ENCODE measurements around the gene ISLR.
"Not testable (repeated sequence)": the region's sequence is repeated elsewhere in the genome, so short reads cannot be mapped to it uniquely, and the experiment has no call there.

Gene ISLR

GRCh38 chr15:74138642-74139041, 34.9 kb upstream of the ISLR start:
- no peak for DNase-seq

DNA sequence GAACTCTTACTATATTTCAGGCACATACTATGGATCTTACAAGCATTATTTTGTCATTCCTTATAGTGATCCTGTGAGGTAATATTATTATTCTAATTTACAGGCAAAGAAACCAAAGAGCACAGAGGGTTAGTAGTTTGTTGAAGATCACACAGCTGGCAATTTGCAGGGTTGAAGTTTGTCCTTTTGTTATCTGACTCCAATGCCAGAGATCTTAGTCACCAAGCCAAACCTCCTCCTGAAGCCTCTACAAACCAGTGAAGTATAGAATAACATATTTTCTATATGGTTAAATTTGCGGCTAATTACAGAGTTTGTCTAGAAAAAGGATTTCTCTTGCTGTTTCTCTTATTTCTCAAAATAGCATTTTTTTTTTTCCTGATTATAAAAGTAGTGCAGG, 31.9 kb upstream of the ISLR start:
- DNase-seq: no peak

- no peak for DNase-seq
Measured at GRCh38 chr15:74144153-74144775, 29.2 kb upstream of the ISLR start.

GRCh38 chr15:74146277-74146800, 27.2 kb upstream of the ISLR start:
- DNase-seq: no peak

GRCh38 chr15:74147051-74147450, 26.5 kb upstream of the ISLR start:
- DNase-seq: no peak

DNA sequence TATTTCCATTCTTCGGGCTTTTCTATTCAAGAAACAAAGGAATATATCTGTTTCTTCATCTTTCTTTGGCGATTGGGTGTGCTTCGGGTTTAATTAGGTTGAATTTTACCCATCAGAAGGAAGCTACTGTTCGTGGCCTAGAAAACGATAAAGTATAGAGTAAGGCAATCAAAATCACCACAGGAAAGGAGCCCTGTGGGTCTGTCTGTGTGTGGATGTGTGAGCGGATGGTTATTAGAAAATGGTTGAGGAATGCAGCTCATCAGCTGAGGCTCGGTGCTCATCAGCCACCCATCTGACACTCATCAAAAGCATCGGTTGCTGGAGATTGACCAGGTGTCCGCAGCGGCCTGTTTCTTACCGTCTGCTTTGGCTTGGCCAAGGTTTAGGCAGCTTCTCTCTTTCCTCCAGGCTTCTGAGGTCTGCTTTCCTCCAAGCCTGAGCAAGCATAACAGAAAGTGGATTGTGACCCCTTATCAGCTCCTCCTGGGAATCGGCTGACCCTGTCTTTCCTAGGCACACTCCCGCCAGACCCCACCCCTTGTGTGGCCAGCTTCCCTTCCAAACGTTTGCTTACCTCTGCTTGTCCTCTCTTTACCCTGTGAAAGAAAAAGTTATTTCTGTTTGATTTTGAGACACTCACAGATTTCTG, 17.6 kb upstream of the ISLR start:
- DNase-seq: no peak

DNA sequence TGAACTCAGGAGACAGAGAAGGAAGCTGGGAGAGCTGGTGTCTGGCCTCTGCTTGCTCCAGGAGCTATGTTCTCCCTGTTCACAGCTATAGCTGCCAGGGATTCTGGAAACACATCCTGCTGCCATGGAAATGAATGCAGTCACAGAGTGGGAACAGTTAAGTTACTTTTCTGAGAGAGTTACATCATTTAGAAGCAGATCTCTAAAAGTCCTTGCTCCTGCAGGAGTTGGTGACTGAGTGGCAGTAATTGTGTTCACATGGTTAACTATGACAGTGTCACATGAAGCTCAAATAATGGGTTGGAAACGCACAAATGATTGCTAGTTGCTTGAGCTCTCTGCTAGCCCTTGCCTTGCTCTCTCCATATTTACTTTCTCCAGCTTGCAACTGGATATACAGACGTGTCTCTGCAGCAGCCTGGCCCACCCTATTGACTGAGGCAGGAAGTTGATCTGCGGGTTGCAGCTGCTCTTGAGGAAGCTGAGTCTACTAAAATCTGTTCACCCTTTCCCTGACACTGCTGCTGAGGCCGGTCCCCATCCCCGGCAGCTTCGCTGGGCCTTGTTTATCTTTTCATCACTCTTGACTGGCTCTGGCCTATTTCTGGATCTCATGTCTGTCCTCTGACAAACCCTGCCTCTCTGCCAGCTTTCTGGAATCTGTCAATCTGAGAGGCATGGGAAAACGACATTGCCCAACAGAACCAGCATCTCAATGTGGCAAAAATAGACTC, 16.7 kb upstream of the ISLR start:
- no peak for DNase-seq

GRCh38 chr15:74157868-74158827, 15.4 kb upstream of the ISLR start:
- DNase-seq: no peak

GRCh38 chr15:74158855-74159650, 14.5 kb upstream of the ISLR start:
- no peak for DNase-seq

DNA sequence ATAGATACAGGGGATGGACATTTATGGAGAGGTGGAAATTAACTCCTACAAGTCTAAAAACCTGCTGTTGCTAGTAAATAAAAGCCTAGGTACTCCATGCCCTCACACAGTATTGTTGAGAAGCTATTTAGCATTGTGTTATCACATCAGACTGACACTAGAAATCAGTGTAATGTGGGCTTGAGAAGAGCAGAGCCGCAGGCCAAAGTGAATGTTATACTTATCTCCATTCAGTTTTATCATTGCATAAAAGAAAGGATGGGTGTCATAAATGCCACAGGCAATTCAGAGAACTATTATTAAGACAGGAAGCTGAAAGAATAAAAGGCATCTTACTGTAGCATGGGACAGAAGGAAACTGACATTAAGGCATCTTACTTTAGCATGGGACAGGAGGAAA, 13.7 kb upstream of the ISLR start:
- no peak for DNase-seq

- DNase-seq: not testable (repeated sequence)
Measured at GRCh38 chr15:74160390-74160789, 13.1 kb upstream of the ISLR start.

GRCh38 chr15:74162195-74162536, 11.3 kb upstream of the ISLR start:
- not testable (repeated sequence) for DNase-seq

DNA sequence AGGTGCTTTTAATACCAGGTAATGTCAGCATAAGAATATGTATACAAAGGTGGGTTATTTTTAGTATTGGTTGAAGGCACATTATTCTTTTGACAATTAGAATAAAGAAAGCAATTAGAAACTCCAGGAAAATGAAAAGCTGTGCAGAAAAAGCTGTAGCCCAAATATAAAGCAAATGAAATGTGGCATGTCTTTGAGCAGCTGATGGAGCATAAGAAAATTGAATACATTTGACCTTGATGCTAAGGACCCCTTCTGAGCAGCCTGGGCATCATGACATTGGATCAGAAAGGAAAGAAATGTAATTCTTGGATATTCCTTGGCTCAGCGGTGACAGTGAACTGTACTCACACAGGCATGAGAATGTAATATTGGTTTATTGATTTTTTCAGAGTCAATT, 8.0 kb upstream of the ISLR start:
- DNase-seq: no peak

GRCh38 chr15:74167891-74168331, 5.6 kb upstream of the ISLR start:
- DNase-seq: no peak

DNA sequence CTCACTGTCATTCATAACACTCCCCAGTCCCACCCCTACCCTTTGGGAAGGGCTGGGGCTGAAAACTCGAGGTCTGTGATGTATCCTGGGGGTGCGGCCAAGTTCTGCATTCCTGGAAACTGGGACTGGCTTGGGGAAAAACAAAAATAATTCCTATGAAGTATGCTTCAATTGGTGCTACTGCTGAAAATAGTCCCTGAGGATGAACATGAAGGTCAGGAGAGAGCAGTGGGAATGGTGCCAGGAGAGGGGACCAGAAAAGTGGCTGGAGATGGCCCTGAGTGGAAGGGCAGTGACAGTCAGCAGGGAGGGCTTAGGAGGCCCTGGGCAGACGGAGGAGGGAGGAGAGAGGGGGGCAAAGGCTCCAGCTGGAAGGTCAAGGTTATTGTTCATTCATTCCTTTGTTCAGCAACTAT, 4.8 kb upstream of the ISLR start:
- no peak for DNase-seq

DNA sequence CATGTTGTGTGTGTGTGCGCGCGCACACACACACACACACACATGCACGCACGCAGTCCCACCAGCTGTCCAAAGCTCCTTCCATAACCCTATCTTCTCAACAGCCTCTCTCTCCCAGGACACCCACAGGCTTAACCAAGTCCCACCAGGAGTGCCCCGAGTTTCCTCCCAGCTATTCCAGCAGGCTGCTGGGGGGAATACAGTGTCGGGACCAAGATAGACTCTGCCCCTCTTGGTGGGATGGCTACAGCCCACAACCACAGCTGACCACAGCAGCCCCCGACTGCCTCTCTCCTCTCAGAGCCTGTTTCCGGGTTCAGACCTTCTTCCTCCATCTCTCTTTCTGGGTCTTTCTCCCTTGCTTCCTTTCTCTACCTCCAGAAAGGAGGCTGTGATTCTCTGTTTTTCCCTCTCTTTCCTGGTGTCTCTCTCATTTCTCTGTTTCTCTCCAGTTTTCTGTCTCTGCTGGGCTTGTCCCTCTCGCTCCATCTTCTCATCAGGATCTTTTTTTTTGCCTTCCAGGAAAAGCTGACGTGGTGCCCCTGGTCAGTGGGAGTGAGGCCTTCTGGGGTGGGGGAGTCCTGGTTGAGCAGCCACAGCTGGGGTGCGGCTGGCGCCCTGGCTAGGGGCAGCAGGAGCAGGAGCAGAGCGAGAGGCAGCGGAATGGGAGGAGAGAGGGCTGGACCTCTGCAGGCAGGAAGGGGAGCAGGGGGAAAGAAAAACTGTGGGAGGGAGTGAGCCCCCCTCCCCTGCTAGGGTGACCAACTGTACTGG, 3.3 kb upstream of the ISLR start:
- no peak for DNase-seq

DNA sequence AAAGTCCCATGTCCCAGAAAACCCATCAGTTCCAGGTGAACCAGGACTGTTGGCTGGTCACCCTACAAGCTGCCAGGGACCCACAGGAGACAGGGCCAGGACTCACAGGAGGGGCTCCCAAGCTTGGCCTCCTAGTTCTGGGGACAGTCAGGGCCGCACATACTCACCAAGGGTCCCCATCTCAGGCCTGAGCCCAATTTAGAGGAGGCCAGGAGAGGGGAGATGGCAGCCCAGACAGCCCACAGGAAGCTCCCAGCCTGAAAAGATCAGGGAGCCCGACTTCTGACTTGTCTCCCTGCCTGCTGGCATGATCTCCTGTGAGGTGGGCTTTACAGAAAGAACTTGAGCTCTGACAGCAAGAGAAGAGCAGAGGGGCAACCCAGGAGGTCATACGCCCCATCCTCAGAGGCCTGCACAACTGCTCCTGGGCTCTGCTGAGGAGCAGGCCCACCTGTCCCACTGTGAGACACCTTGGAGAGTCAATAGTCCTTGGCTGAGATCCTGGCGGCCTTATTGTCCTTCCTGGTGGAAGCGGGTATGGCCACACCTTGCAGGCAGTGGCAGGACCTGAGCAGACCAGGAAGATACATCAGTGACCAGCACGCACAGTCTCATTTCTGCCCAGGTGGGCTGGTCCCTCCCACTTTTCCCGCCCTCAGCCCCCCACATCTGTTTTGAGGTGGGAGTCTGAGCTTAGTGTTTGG, 2.5 kb upstream of the ISLR start:
- no peak for DNase-seq

- no peak for DNase-seq
Measured at GRCh38 chr15:74171965-74172541, 1.5 kb upstream of the ISLR start.

DNA sequence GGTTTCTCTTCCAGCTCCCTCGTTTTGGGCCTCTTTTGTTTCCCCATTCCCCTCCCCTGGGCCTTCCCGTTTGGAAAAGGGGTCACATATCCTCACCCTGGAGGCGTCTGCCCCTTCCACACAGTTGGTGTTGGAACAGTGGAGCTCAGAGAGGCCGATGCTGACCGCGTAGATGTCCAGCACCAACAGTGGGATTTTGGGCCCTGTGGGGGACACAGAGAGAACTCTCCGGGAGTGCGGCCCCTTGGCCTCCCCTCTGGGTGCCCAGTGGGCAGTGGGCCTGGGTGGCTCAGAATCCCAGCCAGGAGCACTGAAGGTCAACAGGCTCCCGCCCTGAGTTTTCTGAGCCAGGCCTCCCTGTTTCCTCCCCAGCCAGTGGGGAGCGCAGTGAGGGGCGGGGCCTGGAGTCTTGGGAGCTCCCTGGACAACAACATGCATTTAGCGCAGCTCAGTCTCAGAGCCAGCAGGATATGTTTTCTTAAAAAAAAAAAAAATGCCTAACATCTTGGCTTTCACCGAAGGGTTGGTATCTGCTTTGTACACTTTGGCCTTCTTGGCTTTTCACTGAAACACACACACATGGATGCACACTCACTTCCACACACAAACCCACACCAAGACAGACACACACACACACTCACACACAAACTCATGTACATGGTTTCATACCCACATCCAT, 670 bp upstream of the ISLR start:
- no peak for DNase-seq

Measured in activated gamma-delta T cell treated with Interleukin-2 at 50 U/mL for 16 hours (primary cell).